Fibroblast of lung (primary cell): ENCODE data around the gene NDUFA6. TPM values are rescaled to one million over a fixed set of nuclear protein-coding genes. Genes with fewer than 3 reads are reported as not detected.
A peak's percentile ranks its signal among the peaks of the same experiment; 100 is the strongest.
"Not testable (repeated sequence)": the region's sequence is repeated elsewhere in the genome, so short reads cannot be mapped to it uniquely, and the experiment has no call there.

Source experiments
- DNase-seq, 2 donors: peaks; one replicate each; pipeline versions ENCODE4 v3.0.0 to v3.0.0-alpha.2; 2010; ENCODE audit warnings: low read depth in 2 of 2
- H2AFZ ChIP-seq: 2 replicates; pipeline ENCODE4 v1.5.1; 2012; ENCODE audit warnings: low read length, control low read depth, inconsistent platforms
- H3K27ac ChIP-seq: 2 replicates; pipeline ENCODE4 v1.5.1; 2011; ENCODE audit warnings: low read length, control low read depth; ENCODE audit not compliant: insufficient read depth
- H3K27me3 ChIP-seq: 2 replicates; pipeline ENCODE4 v1.5.1; 2011; ENCODE audit warnings: mild to moderate bottlenecking, low read length; ENCODE audit not compliant: control insufficient read depth, insufficient read depth
- H3K36me3 ChIP-seq: 2 replicates; pipeline ENCODE4 v1.5.1; 2011; ENCODE audit warnings: low read length; ENCODE audit not compliant: control insufficient read depth, insufficient read depth
- H3K4me1 ChIP-seq: 2 replicates; pipeline ENCODE4 v1.5.1; 2011; ENCODE audit warnings: low read length; ENCODE audit not compliant: control insufficient read depth, insufficient read depth; ENCODE audit errors: extremely low read depth
- H3K4me2 ChIP-seq: 2 replicates; pipeline ENCODE4 v1.5.1; 2011; ENCODE audit warnings: low read length, control low read depth; ENCODE audit not compliant: insufficient read depth; ENCODE audit errors: extremely low read depth
- H3K4me3 ChIP-seq, 4 experiments: fragments of 200-600 bp in 1 of 4; sonication (generic) in 1 of 4; replicated peaks in 1 of 4; 2 replicates each; pipeline ENCODE4 v1.5.1; 2011 to 2016; ENCODE audit warnings: low read length in 4 of 4, low read depth in 3 of 4, mild to moderate bottlenecking in 3 of 4, control low read depth in 2 of 4, inconsistent platforms in 1 of 4, mixed read lengths in 1 of 4; ENCODE audit not compliant: insufficient read depth in 1 of 4; ENCODE audit errors: control extremely low read depth in 1 of 4
- H3K79me2 ChIP-seq: 2 replicates; pipeline ENCODE4 v1.5.1; 2012; ENCODE audit warnings: mild to moderate bottlenecking, low read length, inconsistent platforms; ENCODE audit not compliant: control insufficient read depth, insufficient read depth
- H3K9ac ChIP-seq: 2 replicates; pipeline ENCODE4 v1.5.1; 2011; ENCODE audit warnings: mild to moderate bottlenecking, low read length, control low read depth; ENCODE audit not compliant: insufficient read depth
- H3K9me3 ChIP-seq: 2 replicates; pipeline ENCODE4 v1.5.1; 2012; ENCODE audit warnings: low read depth, low read length; ENCODE audit not compliant: control insufficient read depth, insufficient read depth
- H4K20me1 ChIP-seq: 2 replicates; pipeline ENCODE4 v1.5.1; 2011; ENCODE audit warnings: low read length; ENCODE audit not compliant: control insufficient read depth, insufficient read depth; ENCODE audit errors: extremely low read depth
- EZH2 ChIP-seq: IDR thresholded peaks from 2 replicates; pipeline ENCODE4 v1.5.1; 2012; ENCODE audit warnings: low read length, control low read depth, mild to moderate bottlenecking; ENCODE audit errors: missing control alignments
- polyA plus RNA-seq, 2 donors: library from polyadenylated mRNA; depleted of rRNA in 1 of 2; stranded (reverse) in 1 of 2; unstranded in 1 of 2; fragments of >200 nt; gene quantifications; 2 replicates each; pipeline ENCODE4 v1.2.1, GENCODE V29; 2011 to 2012; ENCODE audit warnings: missing spikeins in 1 of 2
- total RNA-seq: library from RNA; depleted of rRNA; stranded (reverse); fragments of >200 nt; gene quantifications from 2 replicates; pipeline ENCODE4 v1.2.1, GENCODE V29; 2014
- TF ChIP-seq, protein P1 (sequence below), 2 donors: IDR thresholded peaks in 1 of 2; conservative IDR thresholded peaks in 1 of 2; 1 replicate in 1 of 2; 2 replicates in 1 of 2; pipeline ENCODE4 v1.5.1; 2011 to 2012; ENCODE audit warnings: low read length in 2 of 2, control low read depth in 1 of 2, inconsistent platforms in 1 of 2, low read depth in 1 of 2, mild to moderate bottlenecking in 1 of 2

NDUFA6 gene
- total and polyA plus RNA-seq, 2 donors (not counting 1 experiment from before 2014, with no cell fraction given): 68.5 to 87.8 TPM

DNA sequence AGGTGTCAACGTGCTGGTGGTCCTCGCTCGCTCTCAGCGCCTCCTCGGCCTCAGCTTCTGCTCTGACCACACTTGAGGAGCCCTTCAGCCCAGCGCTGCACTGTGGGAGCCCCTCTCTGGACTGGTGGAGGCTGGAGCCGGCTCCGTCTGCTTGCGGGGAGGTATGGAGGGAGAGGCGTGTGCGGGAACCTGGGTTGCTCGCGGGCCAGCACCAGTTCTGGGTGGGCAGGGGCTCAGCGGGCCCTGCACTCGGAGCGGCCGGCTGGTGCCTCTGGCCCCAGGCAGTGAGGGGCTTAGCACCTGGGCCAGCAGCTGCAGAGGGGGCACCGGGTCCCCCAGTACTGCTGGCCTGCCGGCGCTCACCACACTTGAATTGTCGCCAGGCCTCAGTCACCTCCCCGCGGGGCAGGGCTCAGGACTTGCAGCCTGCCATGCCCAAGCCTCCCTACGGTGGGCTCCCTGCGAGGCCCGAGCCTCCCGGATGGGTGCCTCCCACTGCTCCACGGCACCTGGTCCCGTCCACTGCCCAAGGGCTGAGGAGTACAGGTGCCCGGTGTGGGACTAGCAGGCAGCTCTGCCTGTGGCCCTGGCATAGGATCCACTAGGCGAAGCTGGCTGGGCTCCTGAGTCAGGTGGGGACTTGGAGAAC, 47.7 kb upstream of the NDUFA6 start:
- no peaks in the 10 kb centered on the region for H3K9me3 ChIP-seq
- no peaks in the 10 kb centered on the region for H3K36me3 ChIP-seq
- no peaks in the 10 kb centered on the region for H3K79me2 ChIP-seq
- TF ChIP-seq, protein P1, sequence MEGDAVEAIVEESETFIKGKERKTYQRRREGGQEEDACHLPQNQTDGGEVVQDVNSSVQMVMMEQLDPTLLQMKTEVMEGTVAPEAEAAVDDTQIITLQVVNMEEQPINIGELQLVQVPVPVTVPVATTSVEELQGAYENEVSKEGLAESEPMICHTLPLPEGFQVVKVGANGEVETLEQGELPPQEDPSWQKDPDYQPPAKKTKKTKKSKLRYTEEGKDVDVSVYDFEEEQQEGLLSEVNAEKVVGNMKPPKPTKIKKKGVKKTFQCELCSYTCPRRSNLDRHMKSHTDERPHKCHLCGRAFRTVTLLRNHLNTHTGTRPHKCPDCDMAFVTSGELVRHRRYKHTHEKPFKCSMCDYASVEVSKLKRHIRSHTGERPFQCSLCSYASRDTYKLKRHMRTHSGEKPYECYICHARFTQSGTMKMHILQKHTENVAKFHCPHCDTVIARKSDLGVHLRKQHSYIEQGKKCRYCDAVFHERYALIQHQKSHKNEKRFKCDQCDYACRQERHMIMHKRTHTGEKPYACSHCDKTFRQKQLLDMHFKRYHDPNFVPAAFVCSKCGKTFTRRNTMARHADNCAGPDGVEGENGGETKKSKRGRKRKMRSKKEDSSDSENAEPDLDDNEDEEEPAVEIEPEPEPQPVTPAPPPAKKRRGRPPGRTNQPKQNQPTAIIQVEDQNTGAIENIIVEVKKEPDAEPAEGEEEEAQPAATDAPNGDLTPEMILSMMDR (conservative IDR thresholded peaks at IDR 0.05 in 1 of 2, IDR thresholded peaks at IDR 0.05 in 1 of 2; ENCODE audit: low read depth in 1 of 2, low read length in 2 of 2): no peak
- no peak for TF ChIP-seq EZH2
- H3K4me3 ChIP-seq: no peak overlapping the region
- no peak for DNase-seq
- no peaks in the 10 kb centered on the region for H3K4me1 ChIP-seq
- no peaks in the 10 kb centered on the region for H4K20me1 ChIP-seq
- H3K27ac ChIP-seq: no peak overlapping the region
- no peaks in the 10 kb centered on the region for H3K27me3 ChIP-seq
- H2AFZ ChIP-seq: no peak overlapping the region
- H3K4me2 ChIP-seq: no peak overlapping the region
- no peak overlapping the region for H3K9ac ChIP-seq

GRCh38 chr22:42135688-42136087, 45.1 kb upstream of the NDUFA6 start:
- H3K4me3 ChIP-seq, DNase-seq, H3K27me3 ChIP-seq, H3K9me3 ChIP-seq, H2AFZ ChIP-seq, H3K36me3 ChIP-seq, H3K79me2 ChIP-seq, H3K27ac ChIP-seq, H3K4me2 ChIP-seq, H4K20me1 ChIP-seq, H3K4me1 ChIP-seq, H3K9ac ChIP-seq: not testable (repeated sequence)

DNA sequence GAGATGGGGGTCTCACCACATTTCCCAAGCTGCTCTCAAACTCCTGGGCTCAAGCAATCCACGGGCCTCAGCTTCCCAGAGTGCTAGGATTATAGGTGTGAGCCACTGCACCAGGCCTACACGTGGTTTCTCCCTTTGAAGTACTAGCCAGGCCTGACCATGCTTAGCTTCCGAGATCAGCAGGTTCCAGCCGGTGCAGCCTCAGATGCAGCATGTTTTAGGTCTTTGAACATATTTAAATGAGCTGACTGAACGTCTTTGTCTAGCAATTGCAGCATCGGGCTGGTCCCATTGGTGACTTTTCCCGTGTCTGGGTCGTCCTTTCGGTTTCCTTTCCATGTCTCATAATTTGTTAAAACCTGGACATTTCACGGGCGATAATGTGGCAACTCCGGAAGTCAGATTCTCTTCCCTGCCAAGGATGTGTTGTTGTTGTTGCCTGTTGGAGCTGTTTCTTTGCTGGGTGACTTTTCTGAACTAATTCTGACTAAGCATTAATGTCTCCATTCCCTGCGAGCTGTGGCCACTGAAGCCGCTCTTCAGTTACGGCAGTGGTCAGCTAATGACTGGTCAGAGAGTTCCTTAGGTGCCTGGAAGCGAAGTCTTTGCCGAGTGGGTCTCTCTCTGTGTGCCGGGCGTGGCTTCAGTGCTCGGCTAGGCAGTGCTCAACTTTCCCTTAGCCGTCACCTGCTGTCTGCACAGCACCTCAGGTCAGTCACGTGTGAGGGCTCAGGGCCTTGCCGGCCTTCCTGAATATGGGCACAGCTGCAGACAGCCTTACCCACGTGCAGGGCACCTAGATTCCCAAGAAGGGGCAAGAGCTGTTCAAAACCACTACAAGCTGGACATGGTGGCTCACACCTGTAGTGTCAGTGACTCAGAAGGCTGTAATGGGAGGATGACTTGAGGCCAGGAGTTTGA, 43.8 kb upstream of the NDUFA6 start:
- DNase-seq: peak in 1 of 2 donors; percentile 6
- Histone ChIP-seq H2AFZ (no peak overlapping the region), H3K79me2 (no peaks in the 10 kb centered on the region), H3K4me2 (no peak overlapping the region), H3K4me3 (no peak overlapping the region), H3K36me3 (no peaks in the 10 kb centered on the region), H3K27ac (no peak overlapping the region), H3K4me1 (no peaks in the 10 kb centered on the region), H3K27me3 (no peaks in the 10 kb centered on the region), H3K9ac (no peak overlapping the region), H3K9me3 (no peaks in the 10 kb centered on the region), H4K20me1 (no peaks in the 10 kb centered on the region)
- TF ChIP-seq EZH2: no peak
- TF ChIP-seq, protein P1 (conservative IDR thresholded peaks at IDR 0.05 in 1 of 2, IDR thresholded peaks at IDR 0.05 in 1 of 2; ENCODE audit: low read depth in 1 of 2, low read length in 2 of 2): no peak
